AG04450 (cell line): Measurements from ENCODE around the gene IL1RAPL1. TPM values are rescaled to one million over a fixed set of nuclear protein-coding genes. Genes with fewer than 3 reads are reported as not detected.
A peak's percentile ranks its signal among the peaks of the same experiment; 100 is the strongest.

Experiments
- CTCF ChIA-PET: fragments of 300-600, 350-600 bp; formaldehyde crosslinking; extraction: SDS; loops from one replicate; lab custom pipeline; 2022; ENCODE audit warnings: antibody characterized with exemption, inconsistent platforms; lab: Charles Lee
- POLR2A ChIA-PET: fragments of 350-600 bp; formaldehyde crosslinking; extraction: SDS; loops from one replicate; lab custom pipeline; 2021; ENCODE audit warnings: antibody characterized with exemption, inconsistent platforms; lab: Yijun Ruan, JAX
- DNase-seq: peaks from one replicate; pipeline ENCODE4 v3.0.0-alpha.2; 2011; ENCODE audit warnings: low read depth, low spot score
- H3K27ac ChIP-seq: one replicate; pipeline ENCODE4 v1.5.1; 2012; ENCODE audit warnings: low read depth, low read length, control low read depth
- H3K27me3 ChIP-seq: one replicate; pipeline ENCODE4 v1.6.0; 2012; ENCODE audit warnings: low read length; ENCODE audit not compliant: control insufficient read depth, insufficient read depth
- H3K4me3 ChIP-seq: 2 replicates; pipeline ENCODE4 v1.5.1; 2011; ENCODE audit warnings: mild to moderate bottlenecking, low read depth, low read length, control low read depth
- H3K9me3 ChIP-seq: 2 replicates; pipeline ENCODE4 v1.5.1; 2012; ENCODE audit warnings: low read length; ENCODE audit not compliant: control insufficient read depth, insufficient read depth
- polyA plus RNA-seq: library from polyadenylated mRNA; depleted of rRNA; stranded (reverse); fragments of >200 nt; gene quantifications from 2 replicates; pipeline ENCODE4 v1.2.3, GENCODE V29; 2011
- TF ChIP-seq, protein P1 (sequence below): IDR thresholded peaks from 2 replicates; pipeline ENCODE4 v1.5.1; 2011; ENCODE audit warnings: low read depth, low read length, control low read depth, inconsistent platforms

Gene IL1RAPL1
- polyA plus RNA-seq, 1 experiment: 0.93 TPM

DNA sequence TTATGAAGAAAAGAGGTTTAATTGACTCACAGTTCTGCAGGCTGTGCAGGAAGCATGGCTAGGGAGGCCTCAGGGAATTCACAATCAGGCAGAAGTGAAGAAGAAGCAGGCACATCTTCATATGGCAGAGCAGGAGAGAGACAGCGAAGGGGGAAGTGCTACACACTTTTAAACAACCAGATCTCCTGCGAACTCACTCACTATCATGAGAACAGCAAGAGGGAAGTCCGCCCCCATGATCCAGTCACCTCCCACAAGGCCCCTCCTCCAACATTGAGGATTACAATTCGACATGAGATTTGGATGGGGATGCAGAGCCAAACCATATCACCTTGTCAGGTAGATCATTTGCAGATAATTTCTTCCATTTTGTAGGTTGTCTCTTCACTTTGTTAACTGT, 1072.7 kb downstream of the IL1RAPL1 start:
- no peak overlapping the region for H3K27ac ChIP-seq
- DNase-seq: no peak
- ChIA-PET POLR2A (no interaction called here), CTCF (no interaction called here)
- no peaks in the 10 kb centered on the region for H3K9me3 ChIP-seq
- H3K27me3 ChIP-seq: no peaks in the 10 kb centered on the region
- TF ChIP-seq, protein P1, sequence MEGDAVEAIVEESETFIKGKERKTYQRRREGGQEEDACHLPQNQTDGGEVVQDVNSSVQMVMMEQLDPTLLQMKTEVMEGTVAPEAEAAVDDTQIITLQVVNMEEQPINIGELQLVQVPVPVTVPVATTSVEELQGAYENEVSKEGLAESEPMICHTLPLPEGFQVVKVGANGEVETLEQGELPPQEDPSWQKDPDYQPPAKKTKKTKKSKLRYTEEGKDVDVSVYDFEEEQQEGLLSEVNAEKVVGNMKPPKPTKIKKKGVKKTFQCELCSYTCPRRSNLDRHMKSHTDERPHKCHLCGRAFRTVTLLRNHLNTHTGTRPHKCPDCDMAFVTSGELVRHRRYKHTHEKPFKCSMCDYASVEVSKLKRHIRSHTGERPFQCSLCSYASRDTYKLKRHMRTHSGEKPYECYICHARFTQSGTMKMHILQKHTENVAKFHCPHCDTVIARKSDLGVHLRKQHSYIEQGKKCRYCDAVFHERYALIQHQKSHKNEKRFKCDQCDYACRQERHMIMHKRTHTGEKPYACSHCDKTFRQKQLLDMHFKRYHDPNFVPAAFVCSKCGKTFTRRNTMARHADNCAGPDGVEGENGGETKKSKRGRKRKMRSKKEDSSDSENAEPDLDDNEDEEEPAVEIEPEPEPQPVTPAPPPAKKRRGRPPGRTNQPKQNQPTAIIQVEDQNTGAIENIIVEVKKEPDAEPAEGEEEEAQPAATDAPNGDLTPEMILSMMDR: no peak
- no peak overlapping the region for H3K4me3 ChIP-seq

DNA sequence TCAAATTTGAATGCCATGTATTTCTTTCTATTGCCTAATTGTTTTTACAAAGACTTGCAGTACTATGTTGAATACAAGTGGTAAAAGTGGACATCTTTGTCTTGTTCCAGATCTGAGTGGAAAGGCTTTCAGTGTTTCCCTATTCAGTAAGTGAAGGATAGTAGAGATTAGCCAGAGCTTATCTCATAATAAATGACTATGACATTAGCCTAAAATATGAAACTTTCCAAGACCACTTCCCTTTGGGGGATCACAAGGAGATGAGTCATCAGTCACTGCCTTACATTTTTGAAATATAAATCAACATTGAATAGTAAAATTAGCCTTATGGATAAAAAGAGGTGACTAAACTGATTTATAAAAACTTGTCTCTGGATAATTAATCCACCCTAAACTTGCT, 1074.0 kb downstream of the IL1RAPL1 start:
- Histone ChIP-seq H3K4me3 (no peak overlapping the region), H3K27ac (no peak overlapping the region), H3K9me3 (no peaks in the 10 kb centered on the region), H3K27me3 (no peaks in the 10 kb centered on the region)
- CTCF ChIA-PET: no interaction called here
- no peak for DNase-seq
- TF ChIP-seq, protein P1: no peak
- POLR2A ChIA-PET: no interaction called here

DNA sequence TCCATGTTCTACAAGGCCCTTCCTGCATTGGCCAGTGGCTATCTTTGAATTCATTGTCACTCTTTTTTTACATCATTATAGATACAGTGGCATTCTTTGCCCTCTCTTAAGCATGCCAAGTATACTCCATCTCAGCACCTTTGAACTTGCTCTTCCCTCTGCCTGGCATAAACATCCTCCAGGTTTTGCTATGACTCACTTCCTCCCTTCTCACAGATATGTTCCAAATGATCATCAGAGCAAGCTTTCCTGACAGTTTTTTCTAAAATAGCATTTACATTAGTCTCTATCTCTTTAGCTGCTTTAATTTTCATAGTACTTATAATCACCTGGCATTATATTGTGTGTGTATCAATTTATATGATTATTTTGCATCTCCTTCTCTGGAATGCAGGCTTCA, 1074.9 kb downstream of the IL1RAPL1 start:
- DNase-seq: no peak
- ChIA-PET CTCF (no interaction called here), POLR2A (no interaction called here)
- no peak overlapping the region for H3K4me3 ChIP-seq
- H3K27me3 ChIP-seq: no peaks in the 10 kb centered on the region
- H3K9me3 ChIP-seq: no peaks in the 10 kb centered on the region
- TF ChIP-seq, protein P1: no peak
- H3K27ac ChIP-seq: peak overlapping the region; percentile 81

DNA sequence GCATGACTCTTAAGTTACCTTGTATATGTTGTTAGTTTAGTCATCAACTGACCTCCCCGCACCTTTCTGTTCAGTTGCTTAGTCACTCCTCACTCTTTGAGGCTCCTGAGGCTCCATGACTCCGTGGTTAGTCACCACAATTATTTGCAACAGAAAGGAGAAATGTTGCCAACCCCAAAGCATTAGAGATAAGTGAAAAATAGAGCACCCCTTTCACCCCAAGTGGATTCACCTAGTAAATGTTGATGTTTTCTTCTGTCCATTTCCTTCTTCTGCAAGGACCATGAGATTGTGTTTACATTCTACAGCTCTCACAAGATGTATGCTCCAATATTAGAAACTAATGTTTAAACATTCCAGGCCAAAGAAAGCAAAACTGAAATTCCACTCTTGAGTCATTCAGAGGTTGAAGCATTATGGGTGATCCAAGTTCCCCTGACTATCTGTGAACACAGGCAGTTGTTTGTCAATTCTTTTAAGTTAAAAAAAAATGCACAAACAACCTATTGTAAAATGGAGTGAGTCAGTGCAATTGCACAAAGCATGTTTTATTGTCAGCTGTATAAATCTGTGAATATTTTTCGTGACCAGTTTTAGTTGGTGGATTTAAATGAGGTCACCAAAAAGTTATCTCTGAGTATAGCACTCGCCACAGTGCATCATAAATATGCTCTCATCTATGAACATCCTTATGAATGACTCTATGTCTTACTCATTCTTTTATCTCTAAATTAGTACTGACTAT, 1075.7 kb downstream of the IL1RAPL1 start:
- peak; percentile 85 for DNase-seq
- Histone ChIP-seq H3K9me3 (no peaks in the 10 kb centered on the region), H3K4me3 (no peak overlapping the region), H3K27me3 (no peaks in the 10 kb centered on the region), H3K27ac (peak overlapping the region; percentile 57)
- TF ChIP-seq, protein P1: no peak
- ChIA-PET CTCF (no interaction called here), POLR2A (no interaction called here)

DNA sequence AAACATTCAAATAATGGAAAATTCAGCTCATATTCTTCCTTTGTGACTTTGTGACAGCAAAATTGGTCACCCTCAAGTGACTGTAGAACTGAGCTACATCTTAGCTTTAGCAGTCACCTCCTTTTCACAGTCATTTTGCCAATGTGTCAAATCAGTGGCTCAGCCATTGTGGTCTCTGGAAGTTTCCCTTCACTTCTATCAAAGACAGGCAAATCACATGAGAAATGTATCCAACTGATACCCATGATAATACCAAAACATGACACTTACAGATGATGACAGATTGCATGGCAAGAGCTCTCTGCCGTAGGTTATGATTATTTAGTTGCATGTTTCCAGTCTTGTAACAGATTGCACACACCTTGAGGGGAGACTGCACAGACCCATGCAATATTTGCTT, 1078.3 kb downstream of the IL1RAPL1 start:
- TF ChIP-seq, protein P1: no peak
- DNase-seq: no peak
- no peak overlapping the region for H3K27ac ChIP-seq
- H3K9me3 ChIP-seq: no peaks in the 10 kb centered on the region
- H3K27me3 ChIP-seq: no peaks in the 10 kb centered on the region
- H3K4me3 ChIP-seq: no peak overlapping the region
- POLR2A ChIA-PET: no interaction called here
- CTCF ChIA-PET: no interaction called here
